Kidney glomerular epithelial cell (primary cell): Measurements from ENCODE around the gene EGLN1.

Experiments
- DNase-seq: peaks from one replicate; lab custom pipeline; 2025; lab: John Stamatoyannopoulos, UW

The EGLN1 gene

GRCh38 chr1:231396643-231397042 is 25.4 kb downstream of the EGLN1 start:
- no peak for DNase-seq

DNA sequence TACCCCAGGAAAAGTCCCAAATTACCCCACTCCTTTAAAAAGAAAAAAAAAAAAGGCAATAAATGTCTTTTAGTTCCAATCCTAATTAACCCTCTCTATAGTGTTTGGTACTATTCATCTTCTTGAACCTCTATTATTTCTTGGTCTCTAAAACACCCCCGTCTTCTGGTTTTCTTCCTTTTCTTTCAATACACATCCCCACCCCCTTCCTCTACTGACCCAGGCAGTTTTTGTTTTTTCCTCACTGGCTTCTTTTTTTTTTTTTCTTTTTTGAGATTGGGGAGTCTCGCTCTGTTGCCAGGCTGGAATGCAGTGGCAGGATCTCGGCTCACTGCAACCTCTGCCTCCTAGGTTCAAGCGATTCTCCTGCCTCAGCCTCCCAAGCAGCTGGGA is 26.1 kb downstream of the EGLN1 start:
- DNase-seq: no peak

DNA sequence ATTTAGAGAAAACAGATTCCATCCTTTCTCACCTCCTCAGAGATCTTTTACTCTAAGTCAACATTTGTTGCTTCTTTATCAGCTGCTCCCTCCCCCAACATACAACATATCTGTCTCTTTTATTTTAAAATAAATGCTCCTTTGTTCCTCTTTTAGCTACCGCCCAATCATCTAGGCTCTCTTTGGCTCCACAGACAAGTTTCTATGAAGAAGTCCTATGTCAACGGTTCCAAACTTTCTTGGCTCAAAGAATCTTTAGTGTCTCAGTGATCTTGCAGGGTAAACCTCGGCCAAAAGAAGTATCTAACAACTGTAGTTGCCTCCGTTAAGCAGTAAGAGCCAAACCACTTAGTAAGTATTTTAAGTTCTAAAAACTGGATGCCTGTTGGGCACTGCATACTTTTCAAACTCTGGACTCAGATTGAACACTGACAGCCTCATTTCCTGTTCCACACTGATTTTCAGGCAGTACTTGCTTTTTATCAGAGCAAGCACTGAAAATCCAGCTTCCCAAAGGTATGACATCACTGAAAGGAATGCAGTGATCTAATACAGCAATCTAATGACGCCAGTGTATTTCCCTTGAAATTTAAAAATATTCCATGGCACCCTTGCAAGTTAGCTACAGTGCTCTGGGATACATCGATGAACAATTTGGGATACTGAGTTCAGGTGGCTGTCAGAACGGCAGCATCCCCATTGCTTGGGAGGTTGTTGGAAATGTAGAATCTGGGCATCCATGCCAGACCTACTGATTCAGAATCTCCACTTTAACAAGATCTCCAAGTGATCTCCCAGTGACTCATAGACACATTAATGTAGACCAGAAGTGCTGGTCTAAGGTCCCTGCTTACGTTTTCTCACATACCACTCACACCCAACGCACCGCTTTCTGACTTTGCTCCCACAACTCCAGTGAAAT is 26.8 kb downstream of the EGLN1 start:
- DNase-seq: peak; percentile 88

- DNase-seq: peak; percentile 28
Measured at GRCh38 chr1:231393668-231394067, 28.4 kb downstream of the EGLN1 start.

- no peak for DNase-seq
Measured at GRCh38 chr1:231392389-231393131, 29.5 kb downstream of the EGLN1 start.

GRCh38 chr1:231390071-231390470 is 32.0 kb downstream of the EGLN1 start:
- DNase-seq: peak; percentile 48

DNA sequence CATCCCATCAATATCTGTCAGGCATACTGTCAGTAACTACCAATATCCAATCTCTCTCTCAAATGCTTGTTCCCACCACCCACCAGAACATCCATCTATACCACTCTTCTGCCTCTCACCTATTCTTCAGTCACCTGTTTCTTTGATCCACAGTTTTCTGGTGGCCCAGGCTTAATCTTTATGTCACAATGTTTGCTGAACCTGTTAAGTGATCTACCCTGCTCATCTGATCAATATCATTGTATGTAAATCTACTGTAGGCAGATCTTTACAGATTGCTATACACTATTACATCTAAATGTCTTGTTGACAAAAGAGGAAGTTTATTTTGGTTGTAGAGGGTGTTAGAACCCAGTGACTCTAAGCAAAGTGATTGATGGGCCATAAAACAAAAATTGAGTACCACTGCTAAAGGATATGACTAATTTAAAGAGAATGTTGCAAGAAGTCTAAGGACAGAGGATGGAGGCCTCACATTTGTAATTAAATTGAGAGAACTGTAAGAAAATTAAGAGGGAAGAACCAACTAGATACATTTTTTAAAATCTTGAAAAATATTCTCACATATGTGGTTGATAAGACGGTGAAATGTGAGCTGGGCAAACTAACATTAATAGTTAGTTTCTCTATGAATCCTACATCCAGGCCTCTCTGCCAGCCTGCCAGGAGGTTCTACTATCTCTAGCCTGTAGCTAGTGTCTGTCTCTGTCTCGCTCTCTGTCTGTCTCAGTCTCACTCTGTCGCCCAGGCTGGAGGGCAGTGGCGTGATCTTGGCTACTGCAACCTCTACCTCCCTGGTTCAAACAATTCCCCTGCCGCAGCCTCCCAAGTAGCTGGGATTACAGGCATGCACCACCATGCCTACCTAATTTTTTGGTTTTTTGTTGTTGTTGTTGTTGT is 34.1 kb downstream of the EGLN1 start:
- peak; percentile 50 for DNase-seq

- DNase-seq: no peak
Measured at GRCh38 chr1:231386466-231386865, 35.6 kb downstream of the EGLN1 start.

GRCh38 chr1:231385416-231385748 is 36.7 kb downstream of the EGLN1 start:
- DNase-seq: no peak

- no peak for DNase-seq
Measured at GRCh38 chr1:231384696-231385415, 37.2 kb downstream of the EGLN1 start.

DNA sequence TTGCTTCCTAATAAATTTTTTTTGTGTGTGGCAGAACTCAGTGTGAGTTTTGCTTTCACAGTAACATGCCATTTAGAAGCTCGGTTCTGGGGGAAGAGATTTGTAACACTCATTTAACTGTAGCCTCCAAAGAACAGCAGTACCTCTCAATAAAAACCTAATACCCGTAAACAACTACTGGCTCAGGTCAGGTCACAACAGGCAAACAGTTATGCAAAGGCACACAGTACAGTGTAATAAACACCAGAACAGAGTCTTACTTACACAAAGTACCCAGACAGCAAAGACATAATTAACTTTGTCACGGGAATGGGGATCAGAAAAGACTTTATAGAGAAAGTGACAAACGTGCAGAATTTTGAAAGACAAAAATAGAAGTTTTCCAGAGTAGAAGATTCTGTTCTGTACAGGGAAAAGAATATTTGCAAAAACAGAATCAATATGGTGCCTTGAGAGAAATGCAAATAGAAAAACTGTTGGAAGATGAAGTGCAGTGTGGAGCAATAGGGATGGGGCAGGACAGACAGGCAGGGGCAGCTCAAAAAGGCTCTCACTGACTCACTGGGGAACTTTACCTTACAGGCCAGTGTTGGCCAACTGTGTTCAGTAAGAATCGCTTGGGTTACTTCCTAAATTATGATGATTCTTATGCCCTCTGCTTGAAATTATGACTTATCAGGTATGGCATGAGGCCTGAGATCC is 38.8 kb downstream of the EGLN1 start:
- DNase-seq: no peak

- no peak for DNase-seq
Measured at GRCh38 chr1:231382426-231382825, 39.7 kb downstream of the EGLN1 start.

DNA sequence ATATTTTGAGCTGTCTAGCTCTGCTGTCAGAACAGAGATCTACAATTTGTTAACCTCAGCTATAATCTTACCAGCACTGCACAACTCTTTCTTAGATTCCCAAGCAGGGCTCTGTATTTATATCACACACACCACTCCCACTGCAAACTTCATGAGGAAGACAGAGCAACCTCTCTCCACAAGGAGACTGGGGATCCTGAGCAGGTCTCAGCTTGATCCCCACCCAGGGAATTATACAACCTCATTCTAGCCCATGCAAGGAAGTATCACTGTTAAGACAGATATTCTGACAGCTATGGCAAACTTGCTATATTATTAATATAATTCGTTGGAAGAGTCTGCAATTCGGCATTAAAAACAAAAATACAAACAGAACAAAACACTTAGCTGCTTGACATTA is 40.4 kb downstream of the EGLN1 start:
- no peak for DNase-seq

GRCh38 chr1:231376875-231377549 is 45.1 kb downstream of the EGLN1 start:
- no peak for DNase-seq

DNA sequence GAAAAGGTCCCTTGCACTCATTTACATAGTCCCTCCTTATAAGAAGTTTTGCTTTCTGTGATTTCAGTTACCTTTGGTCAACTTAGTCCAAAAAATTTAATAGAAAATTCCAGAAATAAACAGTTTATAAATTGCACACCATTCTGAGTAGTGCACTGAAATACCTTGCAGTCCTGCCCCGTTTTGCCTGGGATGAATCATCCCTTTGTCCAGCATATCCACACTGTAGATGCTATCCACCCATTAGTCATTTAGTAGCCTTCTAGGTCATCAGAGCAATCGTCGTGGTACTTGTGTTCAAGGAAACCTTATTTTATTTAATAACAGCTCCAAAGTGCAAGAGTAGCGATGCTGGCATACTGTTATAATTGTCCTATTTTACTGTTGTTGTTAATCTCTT is 46.0 kb downstream of the EGLN1 start:
- DNase-seq: no peak

DNA sequence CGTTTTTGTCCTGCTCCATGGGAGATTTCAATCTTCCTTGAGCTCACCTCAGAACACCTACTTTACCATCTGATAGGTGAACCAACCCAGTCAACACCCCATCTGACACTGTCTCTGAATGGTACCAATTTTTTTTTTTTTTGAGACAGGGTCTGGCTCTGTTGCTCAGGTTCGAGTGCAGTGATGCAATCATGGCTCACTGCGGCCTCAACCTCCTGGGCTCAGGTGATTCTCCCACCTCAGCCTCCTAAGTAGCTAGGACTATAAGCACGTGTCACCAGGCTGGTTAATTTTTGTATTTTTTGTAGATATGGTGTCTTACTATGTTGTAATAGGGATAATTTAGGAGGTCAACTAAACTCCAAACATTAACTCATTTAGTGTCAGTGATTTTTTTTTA is 47.7 kb downstream of the EGLN1 start:
- DNase-seq: no peak

GRCh38 chr1:231372501-231372900 is 49.6 kb downstream of the EGLN1 start:
- DNase-seq: no peak

DNA sequence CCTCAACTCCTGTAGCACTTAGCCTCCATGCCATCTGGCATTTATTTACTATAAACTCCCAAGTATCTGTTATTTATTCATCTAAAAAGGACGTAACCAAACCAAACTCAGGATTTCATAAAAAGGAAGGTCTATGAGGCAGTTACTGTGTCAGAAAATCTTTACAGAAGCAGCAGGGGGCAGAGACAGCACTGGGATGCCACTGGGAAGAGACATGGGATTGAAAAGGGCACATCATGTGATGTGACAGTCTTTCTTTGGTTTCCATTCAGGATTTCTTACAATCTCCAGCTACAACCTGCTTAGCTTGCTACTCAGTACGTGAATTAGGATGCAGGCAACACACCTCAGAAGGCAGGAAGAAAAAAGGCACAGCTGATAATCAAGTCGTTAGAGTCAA is 52.8 kb downstream of the EGLN1 start:
- no peak for DNase-seq

DNA sequence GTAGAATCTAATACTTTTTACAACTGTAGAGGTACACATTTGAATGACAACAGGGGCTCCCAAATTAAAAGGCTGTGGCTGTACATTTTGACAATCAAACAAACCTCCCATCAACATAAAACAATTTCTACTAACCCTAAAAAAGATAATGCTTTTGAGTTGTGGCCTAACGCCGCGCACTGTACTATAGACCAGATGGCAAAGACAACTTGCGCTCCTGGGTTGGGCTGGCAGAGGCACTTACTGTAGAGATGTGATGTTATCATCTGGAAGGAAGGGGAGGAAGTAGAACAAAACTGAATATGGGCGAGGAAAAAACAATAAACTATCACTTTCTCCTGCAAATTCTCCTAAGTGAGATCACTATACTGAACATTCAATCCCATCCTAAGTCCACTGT is 57.9 kb downstream of the EGLN1 start:
- no peak for DNase-seq

DNA sequence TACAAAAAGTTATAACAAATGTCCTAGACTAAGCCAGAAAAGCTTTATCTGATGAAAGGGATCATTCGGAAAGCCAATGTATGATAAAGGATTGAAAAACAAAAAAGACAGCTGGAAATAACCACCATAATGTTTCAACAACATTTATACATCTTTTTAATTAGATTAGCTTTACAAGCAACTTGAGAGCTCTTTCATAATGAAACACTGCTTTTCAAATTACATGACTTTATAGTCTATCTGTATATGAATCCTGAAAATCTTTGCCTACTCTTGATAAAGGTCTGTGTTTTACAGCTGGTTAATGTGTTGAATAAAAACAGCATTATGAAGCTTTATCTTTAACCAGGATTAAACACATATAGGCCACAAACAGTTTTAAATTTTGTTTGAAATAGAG is 58.5 kb downstream of the EGLN1 start:
- no peak for DNase-seq

- DNase-seq: no peak
Measured at GRCh38 chr1:231362325-231362724, 59.8 kb downstream of the EGLN1 start.
